ENCODE measurements around the gene VASP. TPM values are rescaled to one million over a fixed set of nuclear protein-coding genes. Genes with fewer than 3 reads are reported as not detected.
A peak's percentile ranks its signal among the peaks of the same experiment; 100 is the strongest.

Gene VASP
- total and polyA plus RNA-seq, 9 of the 15 experiments (the other 6 are each of a cell fraction or from before 2014, with no cell fraction given): 16.7 to 261 (median 112) TPM

- TF ChIP-seq HCFC1 (IDR thresholded peaks at IDR 0.05; ENCODE audit: low read depth, low read length) (peak; percentile 27; the same call in 1 of the 2 replicates), ELF1 (tag; IDR thresholded peaks at IDR 0.05) (peak; percentile 77), JUND (IDR thresholded peaks at IDR 0.05; ENCODE audit: borderline replicate concordance, low read depth, low read length) (peak; percentile 47), JUND (tag; IDR thresholded peaks at IDR 0.05; ENCODE audit: borderline replicate concordance, low read depth, low read length) (peak; percentile 48; the same call in 2 of the 3 replicates), ARID4B (CRISPR knock-in tag; IDR thresholded peaks at IDR 0.05) (no peak), SRSF7 (optimal IDR thresholded peaks at IDR 0.05; ENCODE audit: low read depth, low read length) (no peak), RBM22 (IDR thresholded peaks at IDR 0.05; ENCODE audit: low read depth, low read length, poor library complexity, severe bottlenecking) (peak; percentile 25), TARDBP (IDR thresholded peaks at IDR 0.05) (no peak), ZNF143 (CRISPR knock-in tag; IDR thresholded peaks at IDR 0.05) (no peak), SOX6 (IDR thresholded peaks at IDR 0.05) (peak; percentile 53; the same call in 1 of the 2 replicates), SUPT5H (IDR thresholded peaks at IDR 0.05) (no peak), MYC (IDR thresholded peaks at IDR 0.05; ENCODE audit: low read depth, low read length) (0 out of 2 replicates have a peak, but pooled peaks have one; percentile 48), MYC (CRISPR knock-in tag; IDR thresholded peaks at IDR 0.05; ENCODE audit: borderline replicate concordance, low read depth) (no peak), CREM (IDR thresholded peaks at IDR 0.05; ENCODE audit: low read depth) (peak; percentile 50), TAF15 (IDR thresholded peaks at IDR 0.05; ENCODE audit: low read depth, low read length) (no peak), TCF3 (CRISPR knock-in tag; IDR thresholded peaks at IDR 0.05) (0 out of 2 replicates have a peak, but pooled peaks have one; percentile 11), SAP30 (IDR thresholded peaks at IDR 0.05; ENCODE audit: borderline replicate concordance, insufficient read depth, low read depth, low read length, poor library complexity, severe bottlenecking) (no peak), BCOR (IDR thresholded peaks at IDR 0.05) (peak; percentile 25), SPI1 (IDR thresholded peaks at IDR 0.05; ENCODE audit: borderline replicate concordance, low read depth, low read length) (peak; percentile 97), RB1 (IDR thresholded peaks at IDR 0.05; ENCODE audit: low read depth) (no peak), ZNF518B (CRISPR knock-in tag; IDR thresholded peaks at IDR 0.05) (no peak), ZNF766 (CRISPR knock-in tag; conservative IDR thresholded peaks at IDR 0.05) (0 out of 2 replicates have a peak, but pooled peaks have one; percentile 30), ZNF316 (IDR thresholded peaks at IDR 0.05) (peak; percentile 6; the same call in 1 of the 2 replicates), SMARCA5 (IDR thresholded peaks at IDR 0.05) (peak; percentile 10)
Measured at GRCh38 chr19:45515081-45515624, 7.9 kb downstream of the VASP start (continued).

Measured in K562 (cell line).